Activated gamma-delta T cell treated with anti-CD3 and anti-CD28 coated beads, Interleukin-2, amount 50 U/mL, for 16 hours (primary cell): Measurements from ENCODE around the gene OPCML.

Source experiments
- DNase-seq: peaks from one replicate; pipeline ENCODE4 v3.0.0-alpha.2; 2020; ENCODE audit warnings: low read depth

OPCML gene

GRCh38 chr11:132844956-132845696 lies 687.2 kb downstream of the OPCML start:
- DNase-seq, result no peak

GRCh38 chr11:132840660-132841059 lies 691.6 kb downstream of the OPCML start:
- no peak for DNase-seq

- no peak for DNase-seq
Observed at GRCh38 chr11:132840191-132840590, 692.1 kb downstream of the OPCML start.

GRCh38 chr11:132839236-132839945 lies 692.9 kb downstream of the OPCML start:
- no peak for DNase-seq

- no peak for DNase-seq
Observed at GRCh38 chr11:132838627-132839026, 693.7 kb downstream of the OPCML start.

- DNase-seq, result no peak
Observed at GRCh38 chr11:132831272-132831671, 701.0 kb downstream of the OPCML start.

GRCh38 chr11:132824642-132825041 lies 707.7 kb downstream of the OPCML start:
- no peak for DNase-seq

GRCh38 chr11:132822276-132822675 lies 710.0 kb downstream of the OPCML start:
- DNase-seq, result no peak

- DNase-seq, result no peak
Observed at GRCh38 chr11:132821499-132821898, 710.8 kb downstream of the OPCML start.

GRCh38 chr11:132821014-132821413 lies 711.3 kb downstream of the OPCML start:
- no peak for DNase-seq

- no peak for DNase-seq
Observed at GRCh38 chr11:132818951-132819350, 713.4 kb downstream of the OPCML start.

GRCh38 chr11:132817387-132817786 lies 714.9 kb downstream of the OPCML start:
- no peak for DNase-seq

- DNase-seq, result no peak
Observed at GRCh38 chr11:132814410-132814809, 717.9 kb downstream of the OPCML start.

GRCh38 chr11:132811649-132812048 lies 720.7 kb downstream of the OPCML start:
- no peak for DNase-seq

GRCh38 chr11:132809070-132809469 lies 723.2 kb downstream of the OPCML start:
- no peak for DNase-seq

GRCh38 chr11:132804258-132804657 lies 728.0 kb downstream of the OPCML start:
- DNase-seq, result no peak

GRCh38 chr11:132803436-132803835 lies 728.9 kb downstream of the OPCML start:
- no peak for DNase-seq

GRCh38 chr11:132802947-132803346 lies 729.4 kb downstream of the OPCML start:
- DNase-seq, result no peak

- DNase-seq, result no peak
Observed at GRCh38 chr11:132793831-132794230, 738.5 kb downstream of the OPCML start.

- no peak for DNase-seq
Observed at GRCh38 chr11:132792341-132793140, 739.8 kb downstream of the OPCML start.

GRCh38 chr11:132790971-132791370 lies 741.3 kb downstream of the OPCML start:
- DNase-seq, result no peak

GRCh38 chr11:132790466-132790865 lies 741.8 kb downstream of the OPCML start:
- no peak for DNase-seq

- DNase-seq, result no peak
Observed at GRCh38 chr11:132788816-132789325, 743.4 kb downstream of the OPCML start.
